Measurements from ENCODE around the gene SPTLC2.

SPTLC2 gene

DNA sequence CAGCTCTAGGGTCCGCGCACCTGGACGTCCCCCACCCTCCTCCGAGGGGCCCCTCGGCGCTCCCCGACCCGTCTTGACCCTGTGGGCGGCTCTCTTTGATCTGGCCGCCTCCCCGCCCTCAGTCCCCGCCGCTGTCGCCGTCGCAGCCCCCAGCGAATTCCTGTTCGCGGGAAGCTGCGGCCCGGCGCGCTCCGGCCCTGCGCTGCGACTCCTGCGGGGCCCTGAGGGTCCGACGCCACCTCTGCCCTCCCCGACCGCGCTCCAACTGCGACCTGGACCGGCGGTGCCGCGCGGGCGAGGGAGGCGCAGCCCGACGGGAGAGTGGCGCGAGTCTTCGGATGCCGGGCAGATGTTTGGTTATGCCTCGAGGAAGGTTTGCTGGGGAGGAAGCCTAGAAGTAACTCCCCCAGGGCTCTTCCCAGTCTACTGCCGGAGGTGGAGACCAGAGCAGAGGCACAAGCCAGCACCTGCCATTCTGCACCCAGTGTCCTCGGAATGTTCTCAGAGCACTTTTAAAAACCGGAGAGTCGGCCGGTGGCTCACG lies 117.4 kb downstream of the SPTLC2 start:
- no peak for DNase-seq

DNA sequence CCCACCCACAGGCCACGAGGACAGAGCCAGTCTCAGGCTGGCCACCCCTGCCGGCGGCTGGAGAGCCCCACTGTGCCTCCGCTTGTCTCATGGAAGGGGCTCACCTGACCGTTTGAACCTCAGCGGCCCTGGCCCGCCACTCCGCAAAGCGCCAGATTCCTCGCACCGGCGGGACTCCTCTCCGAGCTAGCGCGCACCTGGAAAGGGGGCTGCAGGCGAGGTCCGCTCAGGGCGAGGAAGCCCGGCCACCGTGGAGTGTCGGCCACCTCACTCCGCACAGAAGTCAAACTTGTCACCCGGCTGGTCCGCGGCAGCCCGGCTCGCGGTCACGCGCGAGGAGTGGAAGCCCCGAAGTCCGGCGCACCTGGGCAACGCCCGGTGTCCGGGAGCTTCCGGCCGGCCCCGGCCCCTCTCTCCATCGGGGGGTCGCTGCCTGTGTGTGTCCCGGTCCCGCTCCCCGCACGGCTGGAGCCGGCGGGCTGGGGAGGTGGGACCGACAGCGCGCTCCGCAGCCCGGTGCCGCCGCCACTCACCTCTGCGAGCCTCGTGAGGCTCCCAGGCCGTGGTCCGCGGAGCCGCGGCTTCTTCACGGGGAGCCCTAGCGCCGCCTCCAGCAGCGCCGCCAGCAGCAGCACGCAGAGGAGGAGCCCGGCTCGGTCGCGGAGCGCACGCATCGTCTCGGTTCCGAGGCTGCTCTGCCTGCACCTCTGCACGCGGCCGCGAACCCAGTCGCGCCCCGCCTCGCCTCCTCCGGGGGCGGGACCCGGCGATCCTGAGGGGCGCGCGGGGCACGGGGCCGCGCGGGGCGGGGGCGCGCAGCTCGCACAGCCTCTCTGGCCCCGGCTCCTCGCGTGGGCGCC lies 118.1 kb downstream of the SPTLC2 start, which contains the start of gene ISM2:
Gene ISM2 (minus strand): TSS at position 697 of the 860 bp plus-strand sequence. CDS start 23 bp downstream, at position 674.
- peak; percentile 4 for DNase-seq

GRCh38 chr14:77495334-77495733 lies 121.1 kb downstream of the SPTLC2 start:
- DNase-seq, result no peak

DNA sequence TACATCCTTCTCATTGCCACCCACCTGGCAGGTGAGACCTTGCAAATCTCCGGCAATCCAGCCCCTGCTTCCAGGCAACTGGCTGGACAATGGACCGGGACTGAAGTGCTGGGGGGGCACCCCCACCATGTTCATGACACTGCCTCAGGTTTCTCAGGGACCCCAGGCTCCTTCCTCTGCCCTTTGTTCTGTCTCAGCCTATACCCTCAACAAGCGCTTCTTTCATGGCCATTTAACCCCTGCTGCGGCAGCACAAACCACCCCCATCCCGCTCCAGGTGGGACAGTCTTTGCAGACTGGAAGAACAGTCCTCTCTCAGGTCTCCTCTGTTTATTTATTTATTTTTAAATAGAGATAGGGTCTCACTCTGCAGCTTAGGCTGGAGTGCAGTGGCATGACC lies 125.4 kb downstream of the SPTLC2 start:
- DNase-seq, result no peak

- no peak for DNase-seq
Observed at GRCh38 chr14:77490347-77490986, 126.0 kb downstream of the SPTLC2 start.

DNA sequence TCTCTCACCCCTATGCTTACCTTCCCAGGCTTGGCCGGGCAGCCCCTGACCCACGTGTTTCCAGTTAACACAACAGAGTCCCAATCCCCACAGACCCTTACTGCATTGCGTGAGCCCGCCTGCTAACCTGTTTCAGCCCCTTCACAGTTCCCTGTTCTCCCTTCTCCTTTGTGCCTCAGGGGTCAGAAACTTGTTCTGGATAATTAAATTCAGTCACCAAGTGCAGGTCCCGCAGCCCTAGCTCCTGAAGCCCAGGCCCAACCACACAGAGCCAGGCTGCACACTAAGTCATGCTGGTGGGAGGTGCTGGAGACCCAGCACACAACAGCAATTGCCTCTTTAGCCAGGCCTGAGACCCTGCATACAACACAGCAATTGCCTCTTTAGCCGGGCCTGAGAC lies 127.4 kb downstream of the SPTLC2 start:
- DNase-seq, result no peak

GRCh38 chr14:77488558-77488957 lies 127.9 kb downstream of the SPTLC2 start:
- DNase-seq, result no peak

DNA sequence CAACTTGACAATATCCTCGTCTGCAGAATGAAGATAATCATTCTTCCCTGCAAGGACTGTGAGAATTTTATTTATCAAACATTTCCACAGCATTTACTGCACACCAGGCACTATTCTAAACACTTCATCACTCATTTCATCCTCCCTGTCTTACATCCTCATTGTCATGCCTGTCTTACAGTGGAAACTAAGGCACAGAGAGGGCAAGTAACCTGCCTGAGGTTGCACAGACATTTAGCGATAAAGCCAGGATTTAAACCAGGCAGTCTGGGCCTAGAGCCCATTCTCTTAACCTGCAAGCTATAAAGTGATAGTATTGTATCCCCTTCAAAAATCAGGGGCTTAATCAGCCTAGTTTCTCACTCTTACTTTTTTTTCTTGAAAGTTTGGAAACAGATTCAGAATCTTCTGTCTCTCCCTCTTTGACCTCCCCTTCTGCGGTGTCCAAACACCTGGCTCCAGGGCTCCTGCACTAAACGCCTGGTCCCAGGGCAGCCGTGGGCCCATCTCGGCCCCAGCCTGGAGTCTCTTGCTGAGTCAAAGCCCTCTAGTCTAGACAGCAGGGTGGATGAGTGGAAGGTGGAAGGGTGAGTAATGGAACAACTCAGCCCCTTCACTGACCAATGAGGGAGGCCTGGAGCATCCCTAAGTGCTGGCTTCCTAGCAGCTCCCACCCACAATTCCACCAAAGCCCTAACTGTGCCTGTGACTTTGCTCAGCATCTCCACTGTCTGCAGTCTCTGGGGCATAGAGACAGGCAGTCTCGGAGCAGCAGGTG lies 130.3 kb downstream of the SPTLC2 start:
- no peak for DNase-seq

DNA sequence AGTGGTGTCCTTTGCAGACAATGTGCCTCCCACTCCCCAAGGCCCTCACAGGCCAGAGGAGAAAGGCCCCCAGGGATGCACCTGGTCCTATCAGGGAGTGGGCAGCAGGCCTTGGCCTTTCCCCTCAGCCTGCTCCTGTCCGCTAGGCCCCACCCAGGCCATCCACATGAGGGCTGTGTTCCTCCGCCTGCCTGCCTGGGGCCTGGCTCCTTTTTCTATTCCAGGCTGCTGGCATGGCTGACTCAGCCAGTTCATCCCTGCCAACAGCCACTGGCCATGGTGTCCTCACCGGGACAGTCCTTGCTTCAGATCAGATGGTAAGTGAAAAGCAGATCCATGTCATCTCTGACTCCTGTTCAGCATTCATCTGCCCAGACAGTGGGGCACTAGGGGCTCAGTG lies 131.2 kb downstream of the SPTLC2 start:
- DNase-seq, result no peak

DNA sequence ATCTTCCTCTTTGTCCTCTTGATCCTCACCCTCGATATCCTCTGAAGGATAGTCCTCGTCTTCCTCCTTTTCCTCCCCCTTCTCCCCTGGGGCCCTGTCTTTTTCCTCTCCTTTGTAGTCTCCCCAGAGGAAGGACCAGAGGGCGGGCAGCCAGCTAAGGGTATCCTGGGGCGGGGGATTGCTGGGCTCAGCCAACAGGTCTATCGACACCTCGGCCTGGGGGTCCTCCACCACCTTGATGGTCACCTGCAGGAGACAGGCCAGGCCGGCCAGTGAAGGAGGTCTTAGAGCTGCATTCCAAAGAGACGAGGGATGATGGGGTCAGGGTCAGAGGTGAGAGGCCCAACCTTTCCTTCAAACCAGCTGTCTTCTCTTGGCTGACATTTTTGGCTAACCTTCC lies 134.0 kb downstream of the SPTLC2 start:
- DNase-seq, result no peak

DNA sequence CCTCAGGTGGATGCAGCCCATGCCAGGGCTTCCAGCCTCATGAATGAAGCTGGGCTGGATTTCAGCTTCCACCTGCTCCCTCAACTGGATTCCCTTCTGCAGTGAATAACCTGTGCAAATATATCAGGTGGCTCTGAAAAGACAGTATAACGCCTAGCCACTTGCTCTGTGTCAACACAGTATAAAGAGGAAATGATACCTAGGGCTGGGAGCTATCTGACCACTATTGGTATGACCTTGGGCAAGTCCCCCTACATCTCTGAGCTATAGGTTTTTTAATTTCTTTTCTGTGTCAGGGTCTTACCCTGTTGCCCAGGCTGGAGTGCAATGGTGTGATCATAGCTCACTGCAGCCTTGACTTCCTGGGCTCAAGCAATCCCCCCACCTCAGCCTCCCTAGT lies 137.6 kb downstream of the SPTLC2 start:
- DNase-seq, result no peak

- no peak for DNase-seq
Observed at GRCh38 chr14:77478029-77478428, 138.4 kb downstream of the SPTLC2 start.

DNA sequence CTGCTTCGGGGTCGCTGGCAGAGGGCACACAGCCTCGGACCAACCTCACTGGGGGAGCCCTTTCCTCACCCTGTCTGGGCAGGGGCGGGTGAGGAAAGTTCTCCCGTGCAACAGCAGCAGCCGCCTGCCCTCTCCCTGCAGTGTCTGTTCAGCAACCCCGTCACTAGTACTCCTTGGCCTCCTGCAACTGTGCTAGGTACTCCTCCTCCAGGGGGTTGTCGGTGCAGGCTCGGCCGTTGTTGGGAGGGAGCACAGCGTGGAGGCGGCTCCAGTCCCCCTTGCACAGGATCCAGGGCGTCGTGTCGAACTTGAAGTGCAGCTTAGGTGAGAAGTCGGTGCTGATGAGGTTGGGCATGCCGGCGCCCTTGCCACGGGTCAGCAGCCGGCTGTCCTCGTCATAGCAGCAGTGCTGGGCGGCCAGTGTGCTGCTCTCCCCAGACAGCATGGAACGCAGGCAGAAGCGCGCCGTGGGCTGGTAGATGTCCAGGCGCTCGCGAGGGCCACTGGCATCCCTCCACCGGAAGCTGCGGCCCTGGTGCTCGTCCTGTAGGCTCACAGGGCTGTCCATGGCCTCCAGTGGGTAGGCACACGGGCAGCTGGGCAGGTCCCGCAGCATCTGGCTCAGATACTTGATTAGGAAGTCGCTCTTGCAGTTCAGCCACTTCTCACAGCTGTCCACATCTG lies 140.9 kb downstream of the SPTLC2 start:
- no peak for DNase-seq

GRCh38 chr14:77474479-77475177 lies 141.8 kb downstream of the SPTLC2 start:
- DNase-seq, result no peak

DNA sequence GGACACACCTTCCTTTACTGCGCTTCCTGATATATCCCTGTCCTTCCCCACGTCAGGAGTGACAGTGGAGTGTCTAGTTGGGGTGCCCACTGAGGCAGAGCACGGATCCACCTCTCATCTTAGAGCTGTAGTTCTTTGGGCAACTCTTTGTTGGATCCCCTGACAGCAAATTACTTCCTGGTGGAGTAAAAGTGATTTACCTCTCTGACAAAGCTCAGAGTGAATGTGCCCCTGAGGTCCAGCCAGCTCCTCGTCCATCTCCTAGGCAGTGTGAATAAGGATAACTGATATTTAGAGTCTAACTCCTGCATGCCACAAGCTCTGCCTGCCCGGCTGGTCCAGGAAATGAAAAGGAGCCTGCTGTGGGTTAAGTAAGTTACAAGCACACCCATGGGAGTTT lies 142.5 kb downstream of the SPTLC2 start:
- DNase-seq, result no peak

GRCh38 chr14:77470224-77470870 lies 146.1 kb downstream of the SPTLC2 start:
- DNase-seq, result no peak

GRCh38 chr14:77469539-77469938 lies 146.9 kb downstream of the SPTLC2 start:
- DNase-seq, result no peak

DNA sequence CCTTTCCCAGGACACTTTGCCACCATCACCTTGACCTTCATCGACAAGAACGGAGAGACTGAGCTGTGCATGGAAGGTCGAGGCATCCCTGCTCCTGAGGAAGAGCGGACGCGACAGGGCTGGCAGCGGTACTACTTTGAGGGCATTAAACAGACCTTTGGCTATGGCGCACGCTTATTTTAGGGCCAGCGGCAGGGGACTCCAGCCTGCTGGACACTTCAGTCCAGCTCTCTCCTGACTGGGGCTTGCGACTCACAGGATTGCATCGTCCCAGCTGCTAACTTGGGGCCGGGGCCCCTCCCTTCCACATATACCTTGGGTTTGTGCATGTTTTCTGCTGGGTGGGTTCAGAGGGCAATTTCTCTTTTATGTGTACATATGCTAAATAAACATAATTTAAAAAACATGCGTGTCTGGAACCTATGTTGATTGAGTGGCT lies 147.4 kb downstream of the SPTLC2 start:
- no peak for DNase-seq

DNA sequence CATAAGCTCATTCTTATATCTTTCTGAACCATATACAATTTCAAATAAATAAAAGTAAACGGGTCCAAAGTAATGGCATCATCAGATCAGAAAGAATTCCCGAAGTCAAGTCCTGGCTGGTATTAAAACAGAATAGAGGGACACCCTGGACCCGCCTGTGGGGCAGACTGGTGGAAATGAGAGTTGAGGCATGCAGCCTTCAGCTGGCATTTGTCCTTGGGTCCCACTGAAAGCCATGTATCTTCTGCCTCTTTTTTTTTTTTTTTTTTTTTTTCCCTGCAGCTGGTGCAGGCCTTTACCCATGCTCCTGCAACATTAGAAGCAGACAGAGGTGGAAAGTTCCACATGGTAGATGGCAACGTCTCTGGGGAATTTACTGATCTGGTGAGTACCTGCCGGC lies 148.6 kb downstream of the SPTLC2 start:
- DNase-seq, result no peak

- DNase-seq, result peak; percentile 52
Observed at GRCh38 chr14:77459072-77459723, 157.2 kb downstream of the SPTLC2 start.
